Measurements from ENCODE around the gene CLNK. TPM values are rescaled to one million over a fixed set of nuclear protein-coding genes. Genes with fewer than 3 reads are reported as not detected.

CLNK gene
- total RNA-seq, 1 donor from 2014 or later = not detected

DNA sequence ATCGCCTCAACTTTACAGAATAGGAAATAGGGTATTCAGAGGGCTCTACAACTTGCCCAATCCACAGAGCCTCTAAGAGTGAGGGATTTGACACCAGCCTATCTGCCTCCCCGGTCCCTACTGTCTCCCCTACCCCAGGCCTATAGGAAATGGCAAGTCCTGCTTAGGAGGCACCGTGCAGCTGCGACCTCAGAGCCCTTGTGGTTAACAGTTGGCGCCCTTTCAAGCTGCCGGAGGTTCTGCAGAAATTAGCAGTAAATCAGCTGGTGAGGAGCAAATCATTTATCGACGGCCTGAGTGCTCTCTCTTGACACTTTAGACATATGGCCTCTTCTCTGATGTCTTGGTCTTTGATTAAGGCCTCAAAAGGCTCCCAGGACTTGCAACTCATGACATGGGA, 96.9 kb downstream of the CLNK start:
- TF ChIP-seq, protein P1, sequence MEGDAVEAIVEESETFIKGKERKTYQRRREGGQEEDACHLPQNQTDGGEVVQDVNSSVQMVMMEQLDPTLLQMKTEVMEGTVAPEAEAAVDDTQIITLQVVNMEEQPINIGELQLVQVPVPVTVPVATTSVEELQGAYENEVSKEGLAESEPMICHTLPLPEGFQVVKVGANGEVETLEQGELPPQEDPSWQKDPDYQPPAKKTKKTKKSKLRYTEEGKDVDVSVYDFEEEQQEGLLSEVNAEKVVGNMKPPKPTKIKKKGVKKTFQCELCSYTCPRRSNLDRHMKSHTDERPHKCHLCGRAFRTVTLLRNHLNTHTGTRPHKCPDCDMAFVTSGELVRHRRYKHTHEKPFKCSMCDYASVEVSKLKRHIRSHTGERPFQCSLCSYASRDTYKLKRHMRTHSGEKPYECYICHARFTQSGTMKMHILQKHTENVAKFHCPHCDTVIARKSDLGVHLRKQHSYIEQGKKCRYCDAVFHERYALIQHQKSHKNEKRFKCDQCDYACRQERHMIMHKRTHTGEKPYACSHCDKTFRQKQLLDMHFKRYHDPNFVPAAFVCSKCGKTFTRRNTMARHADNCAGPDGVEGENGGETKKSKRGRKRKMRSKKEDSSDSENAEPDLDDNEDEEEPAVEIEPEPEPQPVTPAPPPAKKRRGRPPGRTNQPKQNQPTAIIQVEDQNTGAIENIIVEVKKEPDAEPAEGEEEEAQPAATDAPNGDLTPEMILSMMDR (conservative IDR thresholded peaks at IDR 0.05) = no peak
- H3K4me1 Mint-ChIP-seq (ENCODE audit: unreplicated experiment) = peaks cover 22% of the 10 kb centered on the region
- no peak overlapping the region for H3K4me3 Mint-ChIP-seq
- DNase-seq (ENCODE audit: extremely low spot score, unreplicated experiment) = no peak
- H3K36me3 Mint-ChIP-seq = no peaks in the 10 kb centered on the region
- H3K27ac Mint-ChIP-seq = no peak overlapping the region
- H3K27me3 Mint-ChIP-seq = peaks cover 17% of the 10 kb centered on the region
- no peaks in the 10 kb centered on the region for H3K9me3 Mint-ChIP-seq

DNA sequence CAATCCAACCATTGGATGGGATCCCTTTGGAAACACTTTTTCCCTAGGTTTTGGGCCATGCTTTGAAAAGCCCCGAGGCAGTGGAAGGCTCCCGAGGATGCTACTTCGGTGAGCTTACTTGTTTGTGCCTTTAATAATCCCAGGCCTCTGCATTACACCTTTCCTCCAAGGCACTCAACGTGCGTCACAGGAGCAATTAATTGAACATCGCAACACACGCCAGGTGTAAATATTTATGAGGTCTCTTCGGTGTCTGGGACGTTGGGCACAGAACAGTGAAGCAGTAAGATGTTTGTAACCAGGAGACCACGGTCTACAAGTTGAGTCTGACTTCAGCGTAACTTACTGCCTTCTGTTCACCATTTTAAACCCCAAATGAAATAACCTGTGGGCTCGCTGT, 97.3 kb downstream of the CLNK start:
- Mint-ChIP-seq H3K4me3 (no peak overlapping the region), H3K36me3 (no peaks in the 10 kb centered on the region), H3K27ac (no peak overlapping the region), H3K9me3 (no peaks in the 10 kb centered on the region), H3K4me1 (ENCODE audit: unreplicated experiment) (peaks cover 22% of the 10 kb centered on the region), H3K27me3 (peaks cover 15% of the 10 kb centered on the region)
- TF ChIP-seq, protein P1 (conservative IDR thresholded peaks at IDR 0.05) = no peak
- no peak for DNase-seq (ENCODE audit: extremely low spot score, unreplicated experiment)

DNA sequence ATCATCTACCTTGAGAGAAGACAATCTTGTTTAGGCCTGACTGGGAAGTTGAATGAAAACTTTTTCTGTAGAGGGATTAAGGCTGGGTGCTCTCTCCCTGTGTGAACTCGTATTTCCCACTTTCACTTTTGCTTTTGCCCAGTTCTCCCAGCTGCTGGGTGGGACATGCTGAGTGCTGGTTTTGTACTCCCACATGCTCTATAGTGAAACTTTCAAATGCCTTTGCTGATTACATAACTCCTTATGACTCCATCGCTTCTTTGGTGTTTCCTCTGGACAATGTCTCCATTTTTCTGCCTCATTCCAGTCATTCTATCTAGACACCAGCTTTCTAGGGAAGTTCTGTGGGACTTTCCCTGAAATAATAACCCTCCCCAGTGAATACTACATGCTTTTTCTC, 100.5 kb downstream of the CLNK start:
- DNase-seq (ENCODE audit: extremely low spot score, unreplicated experiment) = no peak
- Mint-ChIP-seq H3K9me3 (no peaks in the 10 kb centered on the region), H3K27ac (peak overlapping the region; percentile 61), H3K27me3 (peaks cover 3% of the 10 kb centered on the region), H3K4me1 (ENCODE audit: unreplicated experiment) (peaks cover 15% of the 10 kb centered on the region), H3K4me3 (no peak overlapping the region), H3K36me3 (no peaks in the 10 kb centered on the region)
- TF ChIP-seq, protein P1 (conservative IDR thresholded peaks at IDR 0.05) = no peak

DNA sequence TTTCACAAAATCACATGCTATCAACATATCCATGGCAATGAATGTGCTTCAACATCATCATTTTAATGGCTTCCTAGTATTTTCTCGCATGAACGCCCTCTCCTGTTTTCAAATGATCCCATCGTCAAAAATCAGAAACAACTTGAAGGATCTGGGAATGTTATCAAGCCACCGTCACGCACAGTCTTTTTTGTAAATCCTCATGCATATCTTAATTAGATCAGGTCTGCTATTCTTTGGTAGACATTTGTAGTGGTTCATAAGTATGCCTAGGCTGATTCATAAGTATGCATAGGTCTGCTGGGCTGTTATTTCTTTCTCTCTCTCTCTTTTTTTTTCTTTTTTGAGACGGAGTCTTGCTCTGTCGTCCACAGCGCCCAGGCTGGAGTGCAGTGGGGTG, 101.6 kb downstream of the CLNK start:
- Mint-ChIP-seq H3K4me1 (ENCODE audit: unreplicated experiment) (peaks cover 14% of the 10 kb centered on the region), H3K27me3 (peaks cover 3% of the 10 kb centered on the region), H3K4me3 (no peak overlapping the region), H3K27ac (no peak overlapping the region), H3K36me3 (no peaks in the 10 kb centered on the region), H3K9me3 (no peaks in the 10 kb centered on the region)
- TF ChIP-seq, protein P1 (conservative IDR thresholded peaks at IDR 0.05) = no peak
- no peak for DNase-seq (ENCODE audit: extremely low spot score, unreplicated experiment)

DNA sequence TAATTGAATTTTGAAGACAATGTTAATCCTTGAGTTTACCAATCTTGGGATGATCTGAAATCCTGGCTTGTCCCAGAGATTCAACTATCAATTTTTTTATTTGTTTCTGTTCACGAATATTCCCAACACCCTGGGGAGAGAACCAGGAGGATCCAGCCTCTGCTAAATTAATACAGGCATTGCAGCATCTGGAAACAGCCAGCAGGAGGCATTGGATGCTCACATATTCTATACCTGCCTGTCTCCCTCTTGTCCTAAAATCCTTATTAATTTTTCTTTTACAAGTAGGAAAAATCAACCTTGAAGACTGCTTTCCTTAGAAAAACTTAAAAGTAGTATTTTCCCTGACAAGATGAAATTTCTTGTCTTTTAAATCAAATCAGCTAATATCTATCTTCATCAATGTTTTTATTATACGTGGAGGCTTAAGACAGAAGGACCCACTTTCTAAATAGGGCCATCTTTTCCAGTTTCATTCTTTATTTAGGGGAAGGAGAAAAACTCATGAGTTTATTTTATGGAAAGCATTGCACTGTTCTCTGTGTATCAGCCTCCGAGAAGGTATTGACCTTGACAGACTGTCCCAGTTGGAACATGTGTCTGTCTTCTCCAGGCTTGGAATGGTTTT, 102.4 kb downstream of the CLNK start:
- Mint-ChIP-seq H3K9me3 (no peaks in the 10 kb centered on the region), H3K4me1 (ENCODE audit: unreplicated experiment) (peaks cover 14% of the 10 kb centered on the region), H3K36me3 (no peaks in the 10 kb centered on the region), H3K27me3 (peaks cover 3% of the 10 kb centered on the region), H3K4me3 (no peak overlapping the region), H3K27ac (no peak overlapping the region)
- TF ChIP-seq, protein P1 (conservative IDR thresholded peaks at IDR 0.05) = peak; percentile 97
- no peak for DNase-seq (ENCODE audit: extremely low spot score, unreplicated experiment)
